Lower leg skin (tissue), 3 donors: ENCODE measurements around the gene PDS5B.

Experiments
- POLR2A ChIP-seq, 2 donors: fragments of 450-650 bp; IDR thresholded peaks; one replicate each; pipeline ENCODE4 v1.6.1; 2016 to 2017; ENCODE audit warnings: antibody characterized with exemption in 2 of 2, mild to moderate bottlenecking in 1 of 2, moderate library complexity in 1 of 2
- TF ChIP-seq, protein P1 (sequence below), 3 donors: fragments of 450-650 bp; IDR thresholded peaks; one replicate each; pipeline ENCODE4 v1.5.1; 2016; ENCODE audit warnings: antibody characterized with exemption in 3 of 3, mild to moderate bottlenecking in 3 of 3, moderate library complexity in 2 of 3

DNA sequence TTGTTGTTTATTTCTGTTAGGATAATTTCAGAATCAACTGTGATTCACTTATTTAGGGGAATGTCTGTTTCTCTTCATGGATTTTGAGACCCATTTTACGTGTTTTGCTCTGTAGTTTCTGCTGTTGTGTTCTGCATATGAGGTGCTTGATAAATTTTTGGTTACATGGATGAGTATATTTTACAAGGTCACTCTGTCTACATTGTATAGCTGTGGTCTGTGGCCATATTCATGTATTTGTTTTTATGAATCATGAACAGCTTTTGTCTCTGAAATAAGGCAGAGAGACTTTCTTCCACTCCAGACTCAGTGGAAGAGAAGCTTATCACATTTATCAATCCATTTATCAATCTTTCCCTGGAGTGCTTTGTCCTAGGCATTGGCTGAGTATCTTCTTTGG is 56.6 kb downstream of the PDS5B start:
- TF ChIP-seq, protein P1, sequence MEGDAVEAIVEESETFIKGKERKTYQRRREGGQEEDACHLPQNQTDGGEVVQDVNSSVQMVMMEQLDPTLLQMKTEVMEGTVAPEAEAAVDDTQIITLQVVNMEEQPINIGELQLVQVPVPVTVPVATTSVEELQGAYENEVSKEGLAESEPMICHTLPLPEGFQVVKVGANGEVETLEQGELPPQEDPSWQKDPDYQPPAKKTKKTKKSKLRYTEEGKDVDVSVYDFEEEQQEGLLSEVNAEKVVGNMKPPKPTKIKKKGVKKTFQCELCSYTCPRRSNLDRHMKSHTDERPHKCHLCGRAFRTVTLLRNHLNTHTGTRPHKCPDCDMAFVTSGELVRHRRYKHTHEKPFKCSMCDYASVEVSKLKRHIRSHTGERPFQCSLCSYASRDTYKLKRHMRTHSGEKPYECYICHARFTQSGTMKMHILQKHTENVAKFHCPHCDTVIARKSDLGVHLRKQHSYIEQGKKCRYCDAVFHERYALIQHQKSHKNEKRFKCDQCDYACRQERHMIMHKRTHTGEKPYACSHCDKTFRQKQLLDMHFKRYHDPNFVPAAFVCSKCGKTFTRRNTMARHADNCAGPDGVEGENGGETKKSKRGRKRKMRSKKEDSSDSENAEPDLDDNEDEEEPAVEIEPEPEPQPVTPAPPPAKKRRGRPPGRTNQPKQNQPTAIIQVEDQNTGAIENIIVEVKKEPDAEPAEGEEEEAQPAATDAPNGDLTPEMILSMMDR (IDR thresholded peaks at IDR 0.05) = no peak
- TF ChIP-seq POLR2A (IDR thresholded peaks at IDR 0.05) = no peak
